GM18907 (cell line): ENCODE results near the gene TTC39A.

Source experiments
- ATAC-seq: cut with Tn5 transposase; IDR thresholded peaks from one replicate; pipeline ENCODE4 v1.9.1; 2021; ENCODE audit warnings: mild to moderate bottlenecking, moderate library complexity; ENCODE audit not compliant: unreplicated experiment

Gene TTC39A

DNA sequence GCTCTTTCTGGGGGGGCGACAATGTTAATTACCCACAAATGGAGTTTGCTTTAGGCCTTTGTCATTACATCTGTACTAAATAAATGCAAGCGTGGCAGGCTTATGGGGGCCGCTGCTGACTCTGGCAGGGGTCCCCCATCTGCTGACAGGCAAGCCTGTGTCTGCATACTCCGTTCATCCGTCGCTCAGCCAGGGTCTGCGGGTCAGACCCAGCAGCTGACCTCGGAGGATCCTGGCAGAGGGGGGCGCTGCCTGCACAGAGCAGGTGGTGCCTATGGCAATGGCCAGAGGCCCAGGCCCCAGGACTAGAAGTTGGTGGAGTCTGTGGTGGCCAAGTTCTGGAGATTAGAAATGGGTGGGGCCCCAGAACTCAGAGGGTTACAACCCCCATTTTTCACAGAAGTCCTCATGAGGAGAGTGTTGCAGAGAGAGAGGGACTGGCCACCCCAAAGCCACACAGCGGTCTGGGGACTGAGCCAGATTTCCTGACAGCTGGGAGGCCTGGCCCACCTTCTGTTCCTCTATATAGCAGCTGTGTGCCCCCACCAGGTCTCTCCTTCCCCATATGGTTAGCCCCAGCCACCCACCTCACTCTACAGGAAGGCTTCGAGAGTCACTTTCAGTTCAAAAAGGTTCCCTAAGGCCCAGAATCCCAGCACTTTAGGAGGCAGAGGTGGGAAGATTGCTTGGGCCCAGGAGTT, 31.0 kb downstream of the TTC39A start:
- ATAC-seq, result no peak

- ATAC-seq, result no peak
These were observed 32.0 kb downstream of the TTC39A start for GRCh38 chr1:51298322-51298705.

DNA sequence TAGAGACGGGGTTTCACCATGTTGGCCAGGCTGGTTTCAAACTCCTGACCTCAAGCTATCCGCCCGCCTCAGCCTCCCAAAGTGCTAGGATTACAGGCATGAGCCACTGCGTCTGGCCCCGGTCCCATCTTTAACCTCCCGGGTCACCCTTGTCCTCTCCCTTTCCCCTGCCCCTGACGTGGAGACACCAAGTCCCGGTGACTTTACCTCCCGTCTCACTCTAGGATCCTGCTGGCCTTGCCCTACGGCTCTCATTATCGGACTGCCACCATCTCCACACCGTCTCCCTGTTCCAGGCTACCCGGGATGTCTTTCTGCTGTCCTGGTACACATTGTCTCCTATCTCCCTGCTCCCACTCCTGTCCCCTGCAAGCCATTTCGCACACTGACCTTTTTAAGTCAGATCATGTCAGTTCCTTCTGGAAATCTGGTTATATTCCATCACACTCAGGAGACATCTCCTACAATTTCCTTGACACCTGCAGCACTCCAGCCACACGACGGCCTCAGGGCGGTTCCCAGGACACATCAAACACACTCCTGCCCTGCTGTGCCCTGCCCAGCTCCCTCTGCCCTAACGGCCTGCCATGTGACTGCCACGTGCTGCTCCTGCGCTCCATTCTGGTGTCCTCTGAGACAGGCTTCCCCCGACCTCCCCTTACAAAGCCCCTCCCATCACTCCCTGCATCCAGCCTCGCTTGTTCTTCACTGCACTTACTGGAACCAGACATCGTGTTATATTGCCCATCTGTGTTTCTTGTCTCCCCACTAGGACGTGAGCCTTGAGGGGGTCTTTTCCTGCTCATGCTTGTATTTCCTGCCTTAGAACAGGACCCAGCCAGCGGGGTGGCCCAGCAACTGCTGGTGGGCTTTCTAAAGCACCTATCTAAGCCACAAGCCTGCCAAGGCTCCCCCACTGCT, 32.7 kb downstream of the TTC39A start:
- ATAC-seq, result no peak

- no peak for ATAC-seq
These were observed 33.7 kb downstream of the TTC39A start for GRCh38 chr1:51296383-51297357.

DNA sequence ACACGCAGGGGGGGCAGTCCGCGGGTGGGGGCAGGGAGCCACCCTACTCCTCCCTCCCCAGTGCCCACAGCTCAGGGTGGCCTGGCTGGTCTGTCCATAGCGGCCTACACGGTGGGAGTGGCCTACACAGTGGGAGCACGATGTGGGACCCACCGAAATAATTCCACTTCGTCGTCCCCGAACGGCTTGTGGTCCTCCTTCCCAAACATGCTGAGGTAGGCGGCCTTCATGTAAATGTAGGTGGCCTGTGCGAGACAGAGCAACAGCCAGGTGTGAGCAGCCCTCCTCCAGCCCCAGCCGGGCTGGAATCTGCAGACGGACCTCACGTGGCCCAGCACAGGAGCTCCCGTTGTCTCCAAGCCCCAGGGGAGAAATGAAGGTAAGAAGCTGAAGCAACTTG, 34.4 kb downstream of the TTC39A start:
- ATAC-seq, result no peak

DNA sequence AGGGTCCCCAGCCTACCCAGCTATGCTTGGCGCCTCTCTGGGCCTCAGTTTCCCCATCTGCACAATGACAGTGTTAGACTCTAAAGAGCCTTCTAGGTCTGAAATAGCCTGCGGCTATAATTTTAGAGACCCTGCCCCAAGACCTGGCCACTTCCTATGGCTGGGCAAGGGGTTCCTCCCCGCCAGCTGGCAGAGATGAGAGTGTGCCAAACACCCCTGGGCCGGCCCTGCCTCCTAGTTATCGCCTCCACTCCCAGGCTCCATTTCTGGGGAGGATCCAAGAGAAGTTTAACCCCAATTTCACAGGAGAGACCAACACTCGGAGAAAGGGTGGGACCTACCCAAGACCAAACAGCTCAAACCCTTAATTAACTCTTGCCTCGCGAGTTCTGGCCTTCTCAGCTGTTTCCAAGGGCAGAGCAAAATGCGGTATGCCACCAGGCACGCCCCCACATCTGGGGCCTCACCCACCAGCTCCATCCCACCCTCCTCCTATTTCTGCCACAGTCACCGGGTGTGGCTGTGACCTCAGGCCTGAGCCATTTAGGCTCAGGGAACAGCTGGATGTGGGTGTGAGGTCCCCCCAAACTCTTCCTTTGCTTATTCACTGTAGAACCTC, 35.7 kb downstream of the TTC39A start:
- ATAC-seq, result no peak

GRCh38 chr1:51293898-51294515, 36.4 kb downstream of the TTC39A start:
- ATAC-seq, result no peak

DNA sequence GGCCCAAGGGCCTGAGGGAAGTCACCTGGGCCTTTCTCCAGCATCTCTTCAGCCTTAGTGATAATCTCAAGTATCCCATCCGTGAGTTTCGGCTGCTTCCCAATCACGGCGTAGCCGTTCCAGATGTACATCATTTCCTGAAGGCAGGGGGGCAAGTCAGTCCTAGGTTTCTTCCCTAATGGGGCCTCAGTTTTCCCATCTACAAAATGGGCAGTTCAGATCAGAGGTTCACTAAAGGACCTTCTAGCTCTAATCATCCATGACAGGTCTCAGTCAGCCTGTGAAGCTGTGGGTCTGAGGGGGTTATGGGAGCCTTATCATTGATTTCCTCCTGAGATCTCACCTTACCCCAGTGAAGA, 39.9 kb downstream of the TTC39A start:
- ATAC-seq, result no peak

GRCh38 chr1:51289676-51290488, 40.5 kb downstream of the TTC39A start:
- ATAC-seq, result no peak

GRCh38 chr1:51288578-51288977, 41.8 kb downstream of the TTC39A start:
- ATAC-seq, result no peak

GRCh38 chr1:51287966-51288365, 42.4 kb downstream of the TTC39A start:
- no peak for ATAC-seq

- ATAC-seq, result peak; percentile 92
These were observed 45.3 kb downstream of the TTC39A start for GRCh38 chr1:51285055-51285454.

- ATAC-seq, result peak; percentile 55
These were observed 45.8 kb downstream of the TTC39A start for GRCh38 chr1:51284487-51284954.

GRCh38 chr1:51283979-51284378, 46.4 kb downstream of the TTC39A start:
- ATAC-seq, result no peak

DNA sequence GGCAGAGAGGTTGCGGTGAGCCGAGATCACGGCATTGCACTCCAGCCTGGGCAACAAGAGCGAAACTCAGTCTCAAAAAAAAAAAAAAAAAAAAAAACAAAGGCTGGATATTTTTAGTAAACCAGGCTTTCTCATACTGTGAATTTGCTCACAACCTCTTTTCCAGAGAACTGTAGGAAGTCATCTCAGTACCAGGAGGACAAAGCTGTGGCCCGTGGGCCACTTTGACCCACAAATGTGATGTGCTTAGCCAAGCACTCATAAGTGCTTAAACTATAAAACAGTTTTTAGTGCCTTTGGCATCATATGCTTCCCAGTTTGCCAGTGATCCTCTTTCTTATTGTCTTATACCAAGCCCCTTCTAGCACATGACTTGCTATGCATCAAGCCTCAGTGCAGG, 47.8 kb downstream of the TTC39A start:
- no peak for ATAC-seq

GRCh38 chr1:51281807-51282206, 48.6 kb downstream of the TTC39A start:
- no peak for ATAC-seq

GRCh38 chr1:51280321-51280978, 49.9 kb downstream of the TTC39A start:
- no peak for ATAC-seq

DNA sequence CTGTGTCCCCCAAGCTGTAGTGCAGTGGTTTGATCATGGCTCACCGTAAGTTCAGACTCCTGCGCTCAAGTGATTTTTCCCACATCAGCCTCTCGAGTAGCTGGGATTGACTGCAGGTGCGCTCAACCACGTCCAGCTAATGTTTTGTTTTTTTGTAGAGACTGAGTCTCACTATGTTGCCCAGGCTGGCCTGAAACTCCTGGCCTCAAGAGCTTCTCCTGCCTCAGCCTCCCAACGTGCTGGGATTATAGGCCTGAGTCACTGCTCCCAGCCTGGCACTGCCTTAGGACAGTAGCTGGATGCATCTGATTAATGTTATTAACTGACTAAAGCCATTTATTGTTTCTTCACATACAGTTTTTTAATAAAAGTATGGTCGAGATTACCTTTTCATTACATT, 54.1 kb downstream of the TTC39A start:
- ATAC-seq, result no peak

DNA sequence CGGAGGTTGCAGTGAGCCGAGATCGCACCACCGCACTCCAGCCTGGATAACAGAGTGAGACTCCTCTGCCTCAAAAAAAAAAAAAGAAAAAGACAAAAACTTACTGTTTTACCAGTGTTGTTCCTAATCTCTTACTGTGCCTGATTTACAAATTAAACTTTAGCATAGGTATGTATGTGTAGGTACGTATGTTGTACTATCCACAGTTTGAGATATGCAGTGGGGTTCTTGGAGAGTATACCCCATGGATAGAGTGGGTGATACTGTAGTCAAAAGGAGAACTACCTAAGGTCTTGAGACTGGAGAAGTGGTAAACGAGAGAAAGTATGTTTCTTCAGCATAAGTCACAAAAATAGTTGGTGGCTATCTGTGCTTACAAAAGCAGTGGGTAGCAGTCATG, 55.7 kb downstream of the TTC39A start:
- no peak for ATAC-seq
